Fibroblast of the conjunctiva (primary cell): ENCODE data around the gene SLC25A39.

Experiments used
- DNase-seq: peaks from one replicate; pipeline ENCODE4 v3.0.0-alpha.2; 2010; ENCODE audit warnings: low read depth

The SLC25A39 gene

GRCh38 chr17:44273607-44274006 lies 51.0 kb downstream of the SLC25A39 start:
- no peak for DNase-seq

- DNase-seq = no peak
These were observed 51.7 kb downstream of the SLC25A39 start for GRCh38 chr17:44272954-44273353.

- no peak for DNase-seq
These were observed 52.2 kb downstream of the SLC25A39 start for GRCh38 chr17:44272321-44272951.
